Measurements from ENCODE around the gene ZFHX3.

Gene ZFHX3

DNA sequence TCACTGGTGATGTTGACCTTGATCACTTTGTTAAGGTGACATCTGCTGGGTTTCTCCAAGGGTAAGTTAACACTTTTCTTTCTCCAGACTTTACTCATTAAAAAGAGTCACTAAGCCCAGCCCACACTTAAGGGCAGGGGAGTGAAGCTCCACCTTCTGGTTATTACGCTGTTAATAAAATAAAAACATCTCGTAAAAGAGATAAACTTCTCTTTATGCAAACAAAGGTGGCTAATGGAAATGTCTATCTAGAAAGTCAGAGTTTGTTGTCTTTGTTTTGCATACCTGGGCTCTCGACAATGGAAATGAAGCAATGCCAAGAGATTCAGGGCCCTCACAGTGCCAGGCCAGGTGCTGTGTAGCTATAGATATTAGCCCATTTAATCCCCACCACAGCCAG, 134.4 kb downstream of the ZFHX3 start:
- H3K27ac Mint-ChIP-seq: no peak overlapping the region
- H3K4me1 Mint-ChIP-seq (ENCODE audit: low read depth): no peaks in the 10 kb centered on the region
- no peaks in the 10 kb centered on the region for H3K9me3 Mint-ChIP-seq (ENCODE audit: low read depth)
- H3K36me3 Mint-ChIP-seq: no peaks in the 10 kb centered on the region
- H3K4me3 Mint-ChIP-seq: no peak overlapping the region
- H3K27me3 Mint-ChIP-seq: no peaks in the 10 kb centered on the region

DNA sequence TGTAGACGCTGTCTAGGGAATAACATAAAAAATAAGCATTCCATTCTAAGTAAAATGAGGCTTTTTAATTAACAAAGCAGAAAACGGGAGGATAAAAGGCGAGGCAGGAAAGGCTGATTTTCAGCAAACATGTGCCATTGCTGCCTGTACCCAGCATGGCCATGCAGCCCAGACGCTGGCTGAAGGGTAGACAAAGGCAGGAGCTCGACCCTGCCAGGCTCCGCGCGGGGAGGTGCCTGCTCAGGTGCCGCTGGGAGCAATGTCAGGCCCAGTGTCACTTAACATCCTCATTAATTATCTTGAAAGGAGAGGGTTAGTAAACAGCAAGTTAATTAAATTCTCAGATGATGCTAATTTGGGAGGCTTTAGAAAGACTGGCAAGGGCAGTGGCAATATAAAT, 136.0 kb downstream of the ZFHX3 start:
- H3K4me1 Mint-ChIP-seq (ENCODE audit: low read depth): no peaks in the 10 kb centered on the region
- no peaks in the 10 kb centered on the region for H3K36me3 Mint-ChIP-seq
- no peaks in the 10 kb centered on the region for H3K27me3 Mint-ChIP-seq
- H3K9me3 Mint-ChIP-seq (ENCODE audit: low read depth): no peaks in the 10 kb centered on the region
- H3K4me3 Mint-ChIP-seq: no peak overlapping the region
- no peak overlapping the region for H3K27ac Mint-ChIP-seq

DNA sequence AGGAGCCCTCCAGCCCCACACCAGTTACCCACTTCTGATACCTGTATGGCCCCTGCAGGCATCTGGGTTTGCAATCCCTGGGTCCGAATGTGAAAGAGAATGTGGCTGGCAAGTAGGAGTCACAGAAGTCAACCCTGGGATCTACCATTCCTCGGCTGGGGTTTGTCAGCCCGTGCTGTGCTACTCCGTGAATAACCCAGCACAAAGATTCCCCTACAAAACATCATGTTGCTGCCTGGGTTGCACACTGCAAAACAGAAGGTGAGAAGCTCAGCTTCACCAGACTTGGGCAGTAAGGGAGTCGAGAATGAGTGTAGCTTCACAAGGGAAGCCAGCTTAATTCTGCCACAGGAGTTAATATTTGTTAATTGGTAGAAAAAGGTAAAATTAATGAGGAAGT, 137.1 kb downstream of the ZFHX3 start:
- Mint-ChIP-seq H3K27ac (no peak overlapping the region), H3K9me3 (ENCODE audit: low read depth) (no peaks in the 10 kb centered on the region), H3K4me1 (ENCODE audit: low read depth) (no peaks in the 10 kb centered on the region), H3K27me3 (no peaks in the 10 kb centered on the region), H3K4me3 (no peak overlapping the region), H3K36me3 (no peaks in the 10 kb centered on the region)

GRCh38 chr16:72910381-72910780, 137.5 kb downstream of the ZFHX3 start:
- H3K27ac Mint-ChIP-seq: no peak overlapping the region
- no peaks in the 10 kb centered on the region for H3K36me3 Mint-ChIP-seq
- H3K9me3 Mint-ChIP-seq (ENCODE audit: low read depth): no peaks in the 10 kb centered on the region
- H3K4me1 Mint-ChIP-seq (ENCODE audit: low read depth): no peaks in the 10 kb centered on the region
- no peaks in the 10 kb centered on the region for H3K27me3 Mint-ChIP-seq
- H3K4me3 Mint-ChIP-seq: no peak overlapping the region

- Mint-ChIP-seq H3K4me1 (ENCODE audit: low read depth) (no peaks in the 10 kb centered on the region), H3K9me3 (ENCODE audit: low read depth) (no peaks in the 10 kb centered on the region), H3K27ac (no peak overlapping the region), H3K27me3 (no peaks in the 10 kb centered on the region), H3K36me3 (no peaks in the 10 kb centered on the region), H3K4me3 (no peak overlapping the region)
Measured at GRCh38 chr16:72909196-72909595, 138.7 kb downstream of the ZFHX3 start.

DNA sequence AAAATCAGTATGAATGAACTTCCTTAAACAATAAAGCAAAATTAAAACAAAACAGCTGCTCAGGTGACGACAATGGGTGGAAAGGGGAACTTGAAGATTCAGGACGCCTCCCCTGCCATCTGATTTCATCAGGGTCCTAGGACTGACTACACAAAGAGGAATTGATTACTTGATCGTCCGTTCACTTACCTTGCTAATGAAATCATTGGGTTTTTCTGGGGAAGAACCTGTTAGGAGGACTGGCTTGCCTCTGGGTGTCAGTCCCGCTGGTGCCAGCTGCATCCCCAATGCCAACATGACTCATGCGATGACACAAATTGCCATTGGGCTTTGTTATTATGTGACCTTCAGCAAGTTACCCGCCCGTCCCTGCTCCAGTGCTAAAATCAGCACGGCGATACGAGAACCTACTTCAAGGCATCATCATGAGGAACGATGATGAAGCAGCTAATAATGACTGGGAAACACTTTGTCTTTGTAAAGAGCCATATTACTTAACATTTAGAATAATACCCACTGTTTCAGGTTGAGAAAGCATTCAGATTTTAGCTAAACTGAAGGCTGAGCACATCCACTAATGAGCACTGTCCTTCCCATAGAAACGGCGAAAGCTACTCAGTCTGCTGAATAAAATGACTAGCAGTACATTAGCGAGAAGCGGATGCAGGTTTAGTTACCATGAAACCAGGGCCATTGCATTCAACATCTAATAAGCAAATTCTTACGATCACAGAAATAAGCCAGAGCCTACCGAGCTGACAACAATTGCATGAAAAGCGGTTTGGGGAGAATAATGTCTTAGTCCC, 139.4 kb downstream of the ZFHX3 start:
- Mint-ChIP-seq H3K4me1 (ENCODE audit: low read depth) (no peaks in the 10 kb centered on the region), H3K36me3 (no peaks in the 10 kb centered on the region), H3K9me3 (ENCODE audit: low read depth) (no peaks in the 10 kb centered on the region), H3K27me3 (no peaks in the 10 kb centered on the region), H3K4me3 (no peak overlapping the region), H3K27ac (no peak overlapping the region)

DNA sequence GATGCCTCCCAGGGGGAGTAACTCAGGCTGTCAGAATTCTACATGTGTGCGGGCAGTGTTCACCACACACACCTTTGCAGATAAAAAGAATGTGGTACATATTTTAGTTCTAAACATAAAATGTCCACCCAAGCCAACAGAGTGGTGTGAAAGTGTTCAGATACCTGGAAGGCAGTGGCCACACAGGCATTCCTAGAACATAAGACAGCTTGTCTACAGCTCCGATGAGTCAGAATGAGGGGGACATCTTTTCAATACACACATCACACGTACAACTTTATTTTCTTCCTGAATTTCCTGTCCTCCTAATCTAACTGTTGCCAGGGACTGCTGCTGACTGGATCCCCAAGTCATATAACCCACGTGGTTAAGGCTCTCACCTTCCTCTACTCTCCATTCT, 142.3 kb downstream of the ZFHX3 start:
- H3K9me3 Mint-ChIP-seq (ENCODE audit: low read depth): no peaks in the 10 kb centered on the region
- no peak overlapping the region for H3K4me3 Mint-ChIP-seq
- H3K4me1 Mint-ChIP-seq (ENCODE audit: low read depth): no peaks in the 10 kb centered on the region
- H3K27me3 Mint-ChIP-seq: no peaks in the 10 kb centered on the region
- H3K27ac Mint-ChIP-seq: no peak overlapping the region
- peaks cover 3% of the 10 kb centered on the region for H3K36me3 Mint-ChIP-seq

- Mint-ChIP-seq H3K36me3 (peaks cover 3% of the 10 kb centered on the region), H3K27me3 (no peaks in the 10 kb centered on the region), H3K4me3 (no peak overlapping the region), H3K27ac (no peak overlapping the region), H3K4me1 (ENCODE audit: low read depth) (no peaks in the 10 kb centered on the region), H3K9me3 (ENCODE audit: low read depth) (no peaks in the 10 kb centered on the region)
Measured at GRCh38 chr16:72903176-72903575, 144.8 kb downstream of the ZFHX3 start.

DNA sequence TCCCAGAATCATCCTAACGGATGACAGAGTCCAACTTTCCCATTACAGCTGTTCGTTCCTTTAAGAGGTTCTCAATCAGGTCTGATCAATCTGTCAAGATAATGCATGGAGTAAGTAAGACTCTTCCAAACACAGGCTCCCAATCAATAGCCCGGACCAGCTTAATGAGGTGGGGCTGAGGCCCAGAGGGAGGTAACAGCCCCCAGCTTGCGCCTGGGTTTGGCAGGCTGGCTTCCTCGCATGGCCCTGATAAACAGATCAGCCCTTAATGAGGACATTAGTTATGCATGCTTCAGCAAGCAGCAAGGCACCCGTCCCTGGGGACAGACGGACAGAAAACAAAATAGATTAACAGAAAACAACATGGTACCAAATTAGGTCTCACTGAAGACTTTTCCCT, 145.7 kb downstream of the ZFHX3 start:
- H3K9me3 Mint-ChIP-seq (ENCODE audit: low read depth): no peaks in the 10 kb centered on the region
- no peak overlapping the region for H3K4me3 Mint-ChIP-seq
- H3K4me1 Mint-ChIP-seq (ENCODE audit: low read depth): no peaks in the 10 kb centered on the region
- H3K27me3 Mint-ChIP-seq: no peaks in the 10 kb centered on the region
- peaks cover 3% of the 10 kb centered on the region for H3K36me3 Mint-ChIP-seq
- H3K27ac Mint-ChIP-seq: no peak overlapping the region

DNA sequence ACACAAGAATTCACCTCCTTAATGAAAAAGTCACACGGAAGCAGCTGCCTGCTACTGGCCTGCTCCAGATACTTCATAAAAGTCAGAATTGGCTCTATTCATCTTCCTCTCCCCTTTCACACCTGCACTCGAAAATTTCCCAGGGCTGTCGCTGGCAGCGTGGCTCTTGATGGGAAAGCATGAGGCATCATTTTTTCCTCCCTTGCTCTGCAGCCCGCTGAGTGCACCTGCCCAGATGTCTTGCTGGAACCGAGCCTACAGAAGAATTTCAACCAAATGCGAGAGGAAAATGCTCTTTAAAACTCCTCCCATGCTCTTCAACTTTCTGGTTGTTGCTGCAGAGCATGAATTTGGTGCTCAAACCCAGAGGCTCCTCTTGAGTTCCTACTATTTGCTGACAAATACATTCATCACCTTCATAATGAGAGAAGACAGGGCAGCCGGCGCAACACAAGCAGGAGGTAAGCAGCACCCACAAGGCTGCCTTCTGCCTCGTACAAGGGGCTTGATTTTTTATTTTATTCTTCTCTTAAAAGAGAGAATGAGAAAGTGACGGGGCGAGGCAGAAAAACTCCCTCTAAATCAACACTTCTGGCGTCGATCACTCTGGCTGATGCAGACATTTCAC, 146.8 kb downstream of the ZFHX3 start:
- H3K27ac Mint-ChIP-seq: no peak overlapping the region
- H3K27me3 Mint-ChIP-seq: no peaks in the 10 kb centered on the region
- no peak overlapping the region for H3K4me3 Mint-ChIP-seq

DNA sequence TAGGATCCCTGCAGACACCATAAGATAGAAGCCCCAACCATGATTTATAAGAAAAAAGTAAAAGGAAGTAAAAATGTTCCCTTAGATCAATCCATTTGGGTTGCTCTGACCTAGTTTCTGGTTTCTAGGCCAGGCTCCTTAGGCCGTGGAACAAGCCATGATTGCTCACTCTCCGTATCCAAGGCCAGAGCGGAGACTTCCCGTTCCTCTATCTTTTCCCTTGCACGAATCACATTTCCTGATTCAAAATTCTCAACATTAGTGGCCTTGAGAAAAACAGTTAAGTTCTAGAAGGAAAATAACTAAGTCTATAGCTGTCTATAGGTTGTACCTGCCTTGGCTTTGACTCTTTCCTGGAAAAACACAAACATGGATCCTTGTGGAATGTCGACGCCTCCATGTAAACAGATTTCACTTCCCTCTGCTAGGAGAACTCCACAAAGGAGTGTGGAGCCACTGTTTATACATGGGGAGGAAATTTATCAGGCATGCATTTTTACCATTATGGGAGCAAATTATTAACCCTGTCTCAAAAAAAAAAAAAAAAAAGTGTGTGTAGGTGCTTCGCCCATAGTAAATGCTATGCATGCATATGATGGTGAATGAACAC, 149.6 kb downstream of the ZFHX3 start:
- no peaks in the 10 kb centered on the region for H3K27me3 Mint-ChIP-seq
- H3K9me3 Mint-ChIP-seq (ENCODE audit: low read depth): no peaks in the 10 kb centered on the region
- H3K36me3 Mint-ChIP-seq: peaks cover 3% of the 10 kb centered on the region
- no peaks in the 10 kb centered on the region for H3K4me1 Mint-ChIP-seq (ENCODE audit: low read depth)
- H3K4me3 Mint-ChIP-seq: no peak overlapping the region
- H3K27ac Mint-ChIP-seq: no peak overlapping the region

More for the DNA sequence above, 146.8 kb downstream of the ZFHX3 start:
- Mint-ChIP-seq H3K9me3 (ENCODE audit: low read depth) (no peaks in the 10 kb centered on the region), H3K4me1 (ENCODE audit: low read depth) (no peaks in the 10 kb centered on the region), H3K36me3 (peaks cover 3% of the 10 kb centered on the region)

GRCh38 chr16:72897707-72898106, 150.2 kb downstream of the ZFHX3 start:
- Mint-ChIP-seq H3K27ac (no peak overlapping the region), H3K4me1 (ENCODE audit: low read depth) (no peaks in the 10 kb centered on the region), H3K27me3 (no peaks in the 10 kb centered on the region), H3K4me3 (no peak overlapping the region), H3K9me3 (ENCODE audit: low read depth) (no peaks in the 10 kb centered on the region), H3K36me3 (peaks cover 3% of the 10 kb centered on the region)

DNA sequence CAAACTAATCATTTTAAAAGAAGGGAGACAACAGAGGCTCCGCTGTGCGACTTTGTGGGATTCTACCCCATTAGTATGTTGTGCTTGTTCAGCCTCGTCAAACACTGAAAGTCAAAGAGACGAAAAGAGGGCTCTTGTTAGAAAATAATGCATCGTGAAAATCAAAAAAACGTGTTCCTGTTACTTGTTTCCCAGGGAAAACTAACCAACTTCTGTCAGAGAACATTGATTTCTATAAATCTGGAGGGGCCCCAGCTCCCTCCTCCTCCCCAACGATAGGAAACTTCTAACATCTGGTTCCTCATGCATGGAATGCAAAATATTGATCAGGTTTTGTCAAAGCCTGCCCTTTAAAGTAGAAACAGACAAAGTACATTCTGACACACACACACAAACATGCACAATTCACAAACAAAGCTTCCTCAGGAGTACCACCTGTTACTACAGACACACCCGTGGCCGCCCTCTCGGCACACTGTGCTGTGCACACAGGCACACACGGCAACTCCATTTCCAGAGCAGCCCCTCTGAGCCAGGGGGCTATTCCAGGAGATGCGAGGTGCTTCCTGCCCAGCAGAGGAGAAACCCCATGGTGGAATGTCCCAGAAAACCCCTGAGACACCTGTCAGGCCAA, 151.3 kb downstream of the ZFHX3 start:
- no peak overlapping the region for H3K27ac Mint-ChIP-seq
- H3K9me3 Mint-ChIP-seq (ENCODE audit: low read depth): no peaks in the 10 kb centered on the region
- no peaks in the 10 kb centered on the region for H3K4me1 Mint-ChIP-seq (ENCODE audit: low read depth)
- no peaks in the 10 kb centered on the region for H3K27me3 Mint-ChIP-seq
- H3K36me3 Mint-ChIP-seq: no peaks in the 10 kb centered on the region
- H3K4me3 Mint-ChIP-seq: no peak overlapping the region

GRCh38 chr16:72895951-72896350, 152.0 kb downstream of the ZFHX3 start:
- H3K36me3 Mint-ChIP-seq: no peaks in the 10 kb centered on the region
- H3K9me3 Mint-ChIP-seq (ENCODE audit: low read depth): no peaks in the 10 kb centered on the region
- H3K4me3 Mint-ChIP-seq: no peak overlapping the region
- H3K4me1 Mint-ChIP-seq (ENCODE audit: low read depth): no peaks in the 10 kb centered on the region
- H3K27ac Mint-ChIP-seq: no peak overlapping the region
- H3K27me3 Mint-ChIP-seq: no peaks in the 10 kb centered on the region

Measured in activated naive CD8-positive, alpha-beta T cell (primary cell).